Thymus (tissue), 11 donors: ENCODE measurements around the gene HSH2D. TPM values are rescaled to one million over a fixed set of nuclear protein-coding genes. Genes with fewer than 3 reads are reported as not detected.

ENCODE experiments used
- DNase-seq, 9 donors: peaks; one replicate each; pipeline ENCODE4 v3.0.0-alpha.2; 2013; ENCODE audit warnings: low spot score in 9 of 9, low read depth in 6 of 9, missing footprints in 1 of 9
- H3K27ac ChIP-seq, 2 donors: one replicate each; pipeline ENCODE4 v1.5.1; 2013; ENCODE audit warnings: control low read depth in 1 of 2, low read depth in 1 of 2, low read length in 1 of 2, mild to moderate bottlenecking in 1 of 2, moderate library complexity in 1 of 2
- H3K27me3 ChIP-seq, 2 donors: one replicate each; pipeline ENCODE4 v1.5.1; 2013; ENCODE audit warnings: low read length in 1 of 2; ENCODE audit not compliant: control insufficient read depth in 2 of 2, insufficient read depth in 1 of 2
- H3K36me3 ChIP-seq, 2 donors: one replicate each; pipeline ENCODE4 v1.5.1; 2013; ENCODE audit warnings: low read length in 1 of 2, mild to moderate bottlenecking in 1 of 2, moderate library complexity in 1 of 2; ENCODE audit not compliant: control insufficient read depth in 2 of 2, insufficient read depth in 2 of 2
- H3K4me1 ChIP-seq, 2 donors: one replicate each; pipeline ENCODE4 v1.5.1; 2013; ENCODE audit warnings: low read length in 2 of 2; ENCODE audit not compliant: control insufficient read depth in 2 of 2, insufficient read depth in 2 of 2
- H3K4me3 ChIP-seq, 2 donors: one replicate each; pipeline ENCODE4 v1.5.1; 2013; ENCODE audit warnings: low read length in 2 of 2, control low read depth in 1 of 2, mild to moderate bottlenecking in 1 of 2
- H3K9me3 ChIP-seq, 2 donors: one replicate each; pipeline ENCODE4 v1.5.1; 2013; ENCODE audit warnings: low read length in 1 of 2, mild to moderate bottlenecking in 1 of 2; ENCODE audit not compliant: control insufficient read depth in 2 of 2, insufficient read depth in 1 of 2
- WGBS: extraction: QIAGEN DNeasy Blood & Tissue Kit; methylation state at CpG from one replicate; pipeline ENCODE4 v1.1.7; 2013; 5-methylcytosine and 5-hydroxymethylcytosine counted together
- polyA plus RNA-seq: library from polyadenylated mRNA; stranded (reverse); fragments of 200-250 nt; gene quantifications from one replicate; pipeline ENCODE4 v1.2.3, GENCODE V29; 2013
- total RNA-seq: library from RNA; stranded (reverse); fragments of 120-200 nt; gene quantifications from one replicate; pipeline ENCODE4 v1.2.4, GENCODE V29; 2013
- donor health status: healthy.

Gene HSH2D
- total and polyA plus RNA-seq, 2 donors, result 17.1 to 40.4 TPM

DNA sequence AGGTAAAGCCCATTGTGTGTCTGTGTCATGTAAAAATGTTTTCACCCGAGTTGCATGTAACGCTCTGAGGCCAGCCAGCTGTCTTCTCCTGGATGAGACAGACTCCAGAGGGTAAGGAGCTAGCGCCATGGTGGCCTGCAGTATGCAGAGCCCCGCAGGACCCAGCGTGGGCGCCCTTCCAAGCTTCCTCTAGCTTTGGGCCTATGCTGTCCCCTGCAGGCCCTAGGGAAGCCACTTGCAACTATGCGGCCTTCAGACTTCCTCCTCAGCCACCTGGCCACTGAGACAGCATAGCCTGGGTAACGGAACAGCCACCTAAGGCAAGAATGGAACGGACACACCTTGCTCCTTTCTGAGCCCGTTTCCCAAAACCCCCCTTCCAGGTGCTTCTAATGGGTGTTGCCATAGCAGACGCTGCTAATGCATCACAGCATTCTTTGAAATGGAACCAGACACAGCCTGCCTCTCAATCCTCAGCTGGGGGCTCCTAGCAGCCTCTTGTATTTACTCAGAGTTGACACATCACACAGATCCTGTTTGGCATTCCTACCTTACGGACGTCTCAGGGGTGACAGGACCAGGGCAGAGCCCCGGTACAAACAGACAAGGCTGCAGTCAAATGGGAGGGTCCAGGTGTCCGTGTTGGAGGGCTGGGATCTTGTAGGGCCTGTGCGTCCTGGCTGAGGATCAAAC lies 47.9 kb downstream of the HSH2D start:
- 94% methylated on average over 16 of the region's 16 CpGs for WGBS

DNA sequence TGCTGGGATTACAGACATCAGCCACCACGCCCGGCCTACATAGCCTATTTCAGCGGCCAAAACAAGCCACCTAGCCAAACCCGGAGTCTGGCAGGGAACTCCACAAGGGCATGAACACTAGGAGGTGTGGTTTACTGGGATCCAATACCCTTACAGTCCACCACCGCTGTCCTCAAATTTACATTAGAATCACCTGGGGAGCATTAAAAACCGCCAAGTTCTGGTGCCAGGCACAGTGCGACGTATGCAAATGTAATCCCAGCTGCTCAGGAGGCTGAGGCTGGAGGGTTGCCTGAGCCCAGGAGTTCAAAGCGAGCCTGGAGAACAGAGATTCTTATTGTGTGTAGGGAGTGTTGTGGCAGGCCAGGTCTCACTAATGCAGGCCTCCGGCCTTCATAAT lies 50.0 kb downstream of the HSH2D start:
- Histone ChIP-seq H3K36me3 (peaks cover 35 to 44% of the 10 kb centered on the region in 2 donors), H3K4me3 (no peak overlapping the region), H3K9me3 (no peaks in the 10 kb centered on the region), H3K4me1 (peaks cover 0 to 6% of the 10 kb centered on the region in 2 donors), H3K27ac (no peak overlapping the region), H3K27me3 (no peaks in the 10 kb centered on the region)
- DNase-seq, result no peak
- WGBS, result 97% methylated on average over 10 of the region's 10 CpGs

More for the DNA sequence above, 47.9 kb downstream of the HSH2D start:
- Histone ChIP-seq H3K4me1 (peaks cover 2 to 6% of the 10 kb centered on the region in 2 donors), H3K4me3 (no peak overlapping the region), H3K9me3 (no peaks in the 10 kb centered on the region), H3K27ac (no peak overlapping the region), H3K27me3 (no peaks in the 10 kb centered on the region), H3K36me3 (peaks cover 47 to 57% of the 10 kb centered on the region in 2 donors)
- no peak for DNase-seq

DNA sequence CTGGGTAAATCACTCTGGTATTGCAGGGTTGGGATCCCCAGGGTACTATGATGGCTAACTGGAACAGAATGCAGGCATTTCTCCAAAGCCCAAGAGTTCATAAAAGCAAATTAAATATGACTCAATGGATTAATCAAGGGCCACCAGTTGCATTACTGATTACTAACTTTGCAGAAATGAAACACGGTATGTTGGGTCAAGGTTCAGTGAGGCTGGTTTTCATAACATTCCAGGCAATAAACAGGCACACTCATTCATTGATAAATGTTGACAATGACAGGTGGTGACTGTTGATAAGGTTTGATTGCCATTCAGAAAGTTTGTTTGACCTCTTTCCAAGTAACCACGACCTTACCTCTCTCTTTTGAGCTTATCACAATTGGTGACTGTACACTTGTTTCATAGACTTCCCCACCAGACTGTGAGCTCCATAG lies 53.7 kb downstream of the HSH2D start:
- Histone ChIP-seq H3K4me1 (peaks cover 0 to 13% of the 10 kb centered on the region in 2 donors), H3K27ac (no peak overlapping the region), H3K27me3 (no peaks in the 10 kb centered on the region), H3K4me3 (peak overlapping the region; percentile 63 to 76), H3K36me3 (peaks cover 16 to 26% of the 10 kb centered on the region in 2 donors), H3K9me3 (no peaks in the 10 kb centered on the region)
- 60% methylated on average over 2 of the region's 2 CpGs for WGBS
- DNase-seq, result no peak

DNA sequence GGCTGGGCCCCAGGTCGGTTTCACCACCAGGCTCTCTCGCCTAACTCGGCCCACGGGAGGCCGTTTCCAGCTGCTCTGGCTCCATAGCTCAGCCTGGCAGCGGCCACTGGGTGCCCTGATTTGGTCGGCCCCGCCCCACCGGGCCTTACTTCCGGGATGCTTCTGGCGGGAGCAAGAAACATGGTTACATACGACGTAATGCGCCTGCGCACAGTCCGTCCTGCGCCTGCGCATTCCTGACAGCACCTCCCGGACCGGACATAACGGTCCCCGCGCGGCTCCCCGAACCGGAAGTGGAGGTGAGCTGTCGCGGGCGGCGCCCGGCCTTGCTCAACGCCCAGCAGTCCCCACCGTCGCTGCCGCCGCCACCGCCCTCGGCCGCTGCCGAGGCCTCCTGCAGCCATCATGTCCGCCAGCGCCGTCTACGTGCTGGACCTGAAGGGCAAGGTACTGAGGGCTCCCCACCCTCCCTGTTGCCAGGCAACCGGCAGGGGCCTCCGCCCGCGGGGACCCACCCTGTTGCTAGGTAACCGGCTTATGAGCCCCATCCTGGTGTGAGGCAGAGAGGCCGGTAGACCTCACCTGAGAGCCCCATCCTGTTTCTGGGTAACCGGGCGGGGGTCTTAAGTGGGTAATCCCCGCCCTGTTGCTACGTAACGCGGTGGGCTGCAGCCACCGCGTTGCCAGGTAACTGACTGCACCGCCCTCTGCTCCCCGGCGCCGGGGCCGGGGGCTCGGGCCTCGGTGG lies 54.3 kb downstream of the HSH2D start, which contains the start of gene AP1M1:
AP1M1 (plus strand) TSS at position 290 of the 748 bp plus-strand sequence; CDS start at position 406, 116 bp downstream.
- WGBS, result under 1% methylated on average over 65 of the region's 65 CpGs
- Histone ChIP-seq H3K9me3 (no peaks in the 10 kb centered on the region), H3K36me3 (peaks cover 19 to 24% of the 10 kb centered on the region in 2 donors), H3K4me3 (peak within 1 kb of the TSS; percentile 63 to 76), H3K27ac (peak within 1 kb of the TSS in 1 of 2 donors; percentile 64), H3K27me3 (no peaks in the 10 kb centered on the region), H3K4me1 (peaks cover 0 to 13% of the 10 kb centered on the region in 2 donors)
- peak; percentile 96 to 99 (median 98) for DNase-seq

DNA sequence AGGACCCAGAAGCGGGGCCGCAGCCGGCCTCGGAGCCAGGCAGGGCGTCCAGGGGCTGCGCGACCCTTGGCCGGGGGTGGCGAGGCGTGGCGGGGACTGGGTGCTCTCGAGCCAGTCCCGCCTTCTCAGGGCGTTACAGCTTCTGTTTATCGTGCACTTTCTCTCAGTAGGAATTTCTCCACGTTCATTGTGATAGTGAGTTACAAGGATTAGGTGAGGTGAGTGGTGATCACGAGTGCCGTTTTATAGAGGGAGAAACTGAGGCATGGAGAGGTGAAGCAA lies 54.8 kb downstream of the HSH2D start:
- no peaks in the 10 kb centered on the region for H3K27me3 ChIP-seq
- peaks cover 24 to 27% of the 10 kb centered on the region in 2 donors for H3K36me3 ChIP-seq
- H3K27ac ChIP-seq, result no peak overlapping the region
- H3K9me3 ChIP-seq, result no peaks in the 10 kb centered on the region
- peaks cover 0 to 16% of the 10 kb centered on the region in 2 donors for H3K4me1 ChIP-seq
- peak overlapping the region; percentile 63 to 76 for H3K4me3 ChIP-seq
- no peak for DNase-seq
- WGBS, result 3% methylated on average over 18 of the region's 18 CpGs

DNA sequence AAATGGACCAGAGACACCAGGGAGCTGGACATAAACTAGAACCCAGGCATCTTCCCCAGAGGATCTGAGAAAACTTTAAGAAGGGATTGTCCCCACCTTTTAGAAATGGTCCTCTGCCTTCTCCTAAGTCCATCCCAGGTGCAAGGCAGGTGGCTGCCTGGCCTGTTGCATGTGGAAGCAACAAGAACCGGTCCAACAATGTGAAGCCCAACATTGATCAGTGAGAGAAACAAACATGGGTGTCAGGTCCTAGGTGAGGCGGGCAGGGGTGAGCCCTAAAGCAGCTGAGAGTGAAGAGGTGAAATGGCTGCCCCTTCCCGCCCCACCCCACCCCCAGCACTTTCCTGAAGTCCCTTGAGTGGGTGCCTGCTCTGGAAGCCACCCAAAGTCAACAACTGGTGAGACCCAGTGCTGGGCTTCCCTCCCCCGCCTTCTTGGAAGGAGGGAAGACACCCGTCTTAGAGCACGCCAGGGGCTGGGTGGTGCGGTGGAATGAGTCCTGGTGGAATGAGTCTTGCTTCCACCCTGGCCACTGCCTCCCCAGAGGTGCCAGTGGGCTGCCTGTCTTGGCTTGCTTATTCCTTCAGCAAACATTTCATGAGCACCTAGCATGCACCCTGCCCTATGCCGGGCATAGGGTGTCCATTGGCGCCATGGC lies 55.9 kb downstream of the HSH2D start:
- Histone ChIP-seq H3K9me3 (no peaks in the 10 kb centered on the region), H3K27me3 (no peaks in the 10 kb centered on the region), H3K27ac (no peak overlapping the region), H3K36me3 (peaks cover 35 to 38% of the 10 kb centered on the region in 2 donors), H3K4me1 (peaks cover 0 to 25% of the 10 kb centered on the region in 2 donors), H3K4me3 (no peak overlapping the region)
- WGBS, result 96% methylated on average over 9 of the region's 9 CpGs
- no peak for DNase-seq

DNA sequence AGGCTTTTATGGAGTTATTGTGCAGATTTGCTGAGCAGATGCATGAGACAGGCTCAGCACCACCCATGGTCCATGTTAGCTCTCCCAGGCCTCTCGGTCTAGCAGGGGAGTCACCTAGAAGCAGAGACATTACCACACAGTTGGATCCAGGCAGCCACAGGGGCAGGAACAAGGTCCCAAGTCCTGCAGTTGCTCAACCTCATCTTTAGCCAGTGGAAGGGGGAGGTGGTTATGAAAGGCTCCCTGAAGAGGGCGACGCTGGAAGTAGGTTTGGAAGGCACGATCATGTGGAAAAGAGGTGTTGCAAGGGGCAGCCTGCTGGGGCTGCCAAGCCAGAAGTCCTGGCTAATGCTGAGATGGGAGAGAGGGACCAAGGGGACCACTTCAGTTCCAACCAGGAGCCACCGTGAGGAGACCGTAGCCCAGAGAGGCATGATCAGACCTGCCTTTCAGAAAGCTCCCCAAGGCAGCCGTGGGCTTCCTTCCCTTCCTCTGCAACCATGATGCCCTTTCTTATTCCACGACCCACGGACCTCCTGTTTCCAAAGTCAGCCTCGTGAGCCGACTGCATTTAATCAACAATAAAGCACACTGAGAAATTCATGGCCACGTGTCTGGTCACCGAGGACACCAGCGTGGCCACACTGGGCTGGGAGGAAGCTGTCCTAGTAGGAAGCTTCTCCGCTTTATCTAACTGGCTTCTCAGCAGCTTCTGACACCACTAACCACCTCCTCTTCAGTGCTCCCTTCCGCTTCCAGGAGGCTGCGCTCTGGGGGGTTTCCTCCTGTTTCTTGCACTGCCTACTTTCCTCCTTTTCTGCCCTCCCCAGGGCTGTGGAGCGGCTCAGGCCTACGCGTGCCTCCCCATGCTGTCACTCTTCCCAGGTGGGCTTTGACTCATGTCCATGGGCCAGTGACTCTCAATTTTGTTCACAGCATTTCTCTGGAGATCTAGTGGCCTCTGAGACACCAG lies 56.8 kb downstream of the HSH2D start:
- 95% methylated on average over 20 of the region's 20 CpGs for WGBS
- Histone ChIP-seq H3K27me3 (no peaks in the 10 kb centered on the region), H3K36me3 (peaks cover 42 to 47% of the 10 kb centered on the region in 2 donors), H3K4me3 (no peak overlapping the region), H3K27ac (no peak overlapping the region), H3K9me3 (no peaks in the 10 kb centered on the region), H3K4me1 (peaks cover 0 to 25% of the 10 kb centered on the region in 2 donors)
- no peak for DNase-seq

DNA sequence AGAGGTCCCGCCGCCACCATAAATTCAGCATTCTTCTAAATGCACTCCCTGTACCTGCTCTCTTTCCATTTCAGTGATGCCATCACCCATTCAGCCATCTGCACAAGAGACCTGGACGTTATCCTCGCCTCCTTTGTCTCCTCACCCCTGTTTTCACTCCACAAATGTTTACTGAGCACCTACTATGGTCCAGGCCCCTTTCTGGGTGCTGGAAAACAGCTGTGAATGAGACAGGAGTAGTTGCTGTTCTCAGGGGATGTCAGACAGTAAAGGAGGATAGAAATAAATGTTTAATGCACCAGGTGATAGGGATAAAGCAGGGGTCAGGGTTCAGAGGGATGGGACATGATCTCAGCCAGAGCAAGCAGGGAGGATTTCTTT lies 57.5 kb downstream of the HSH2D start:
- Histone ChIP-seq H3K27me3 (no peaks in the 10 kb centered on the region), H3K4me3 (no peak overlapping the region), H3K9me3 (no peaks in the 10 kb centered on the region), H3K27ac (no peak overlapping the region), H3K4me1 (peaks cover 0 to 25% of the 10 kb centered on the region in 2 donors), H3K36me3 (peaks cover 46 to 53% of the 10 kb centered on the region in 2 donors)
- DNase-seq, result no peak
- WGBS, result 97% methylated on average over 4 of the region's 4 CpGs
